Measurements from ENCODE around the gene CDCP1.

DNA sequence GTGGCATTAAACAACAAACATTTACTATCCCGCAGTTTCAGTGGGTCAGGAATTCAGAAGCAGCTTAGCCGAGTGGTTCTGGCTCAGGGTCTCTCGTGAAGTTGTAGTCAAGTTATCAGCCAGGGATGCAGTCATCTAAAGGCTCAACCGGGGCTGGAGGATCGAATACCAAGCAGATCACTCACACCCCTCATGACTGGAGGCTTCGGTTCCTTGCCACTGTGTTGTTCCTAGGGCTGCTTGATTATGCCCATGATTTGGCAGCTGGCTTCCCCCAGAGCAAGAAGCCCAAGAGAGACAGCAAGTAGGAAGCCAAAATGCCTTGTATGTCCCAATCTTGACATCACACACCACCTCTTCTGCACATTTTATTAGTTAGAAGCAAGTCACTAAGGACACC, 33.9 kb upstream of the CDCP1 start:
- TF ChIP-seq EZH2phosphoT487 (conservative IDR thresholded peaks at IDR 0.05; ENCODE audit: low read length): no peak
- TF ChIP-seq, protein P1, sequence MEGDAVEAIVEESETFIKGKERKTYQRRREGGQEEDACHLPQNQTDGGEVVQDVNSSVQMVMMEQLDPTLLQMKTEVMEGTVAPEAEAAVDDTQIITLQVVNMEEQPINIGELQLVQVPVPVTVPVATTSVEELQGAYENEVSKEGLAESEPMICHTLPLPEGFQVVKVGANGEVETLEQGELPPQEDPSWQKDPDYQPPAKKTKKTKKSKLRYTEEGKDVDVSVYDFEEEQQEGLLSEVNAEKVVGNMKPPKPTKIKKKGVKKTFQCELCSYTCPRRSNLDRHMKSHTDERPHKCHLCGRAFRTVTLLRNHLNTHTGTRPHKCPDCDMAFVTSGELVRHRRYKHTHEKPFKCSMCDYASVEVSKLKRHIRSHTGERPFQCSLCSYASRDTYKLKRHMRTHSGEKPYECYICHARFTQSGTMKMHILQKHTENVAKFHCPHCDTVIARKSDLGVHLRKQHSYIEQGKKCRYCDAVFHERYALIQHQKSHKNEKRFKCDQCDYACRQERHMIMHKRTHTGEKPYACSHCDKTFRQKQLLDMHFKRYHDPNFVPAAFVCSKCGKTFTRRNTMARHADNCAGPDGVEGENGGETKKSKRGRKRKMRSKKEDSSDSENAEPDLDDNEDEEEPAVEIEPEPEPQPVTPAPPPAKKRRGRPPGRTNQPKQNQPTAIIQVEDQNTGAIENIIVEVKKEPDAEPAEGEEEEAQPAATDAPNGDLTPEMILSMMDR (IDR thresholded peaks at IDR 0.05; ENCODE audit: insufficient read depth, low read length, poor library complexity, severe bottlenecking): no peak
